ENCODE results near the gene GARS1.

GRCh38 chr7:30635798-30636197 is 41.1 kb downstream of the GARS1 start:
- TF ChIP-seq, protein P1, sequence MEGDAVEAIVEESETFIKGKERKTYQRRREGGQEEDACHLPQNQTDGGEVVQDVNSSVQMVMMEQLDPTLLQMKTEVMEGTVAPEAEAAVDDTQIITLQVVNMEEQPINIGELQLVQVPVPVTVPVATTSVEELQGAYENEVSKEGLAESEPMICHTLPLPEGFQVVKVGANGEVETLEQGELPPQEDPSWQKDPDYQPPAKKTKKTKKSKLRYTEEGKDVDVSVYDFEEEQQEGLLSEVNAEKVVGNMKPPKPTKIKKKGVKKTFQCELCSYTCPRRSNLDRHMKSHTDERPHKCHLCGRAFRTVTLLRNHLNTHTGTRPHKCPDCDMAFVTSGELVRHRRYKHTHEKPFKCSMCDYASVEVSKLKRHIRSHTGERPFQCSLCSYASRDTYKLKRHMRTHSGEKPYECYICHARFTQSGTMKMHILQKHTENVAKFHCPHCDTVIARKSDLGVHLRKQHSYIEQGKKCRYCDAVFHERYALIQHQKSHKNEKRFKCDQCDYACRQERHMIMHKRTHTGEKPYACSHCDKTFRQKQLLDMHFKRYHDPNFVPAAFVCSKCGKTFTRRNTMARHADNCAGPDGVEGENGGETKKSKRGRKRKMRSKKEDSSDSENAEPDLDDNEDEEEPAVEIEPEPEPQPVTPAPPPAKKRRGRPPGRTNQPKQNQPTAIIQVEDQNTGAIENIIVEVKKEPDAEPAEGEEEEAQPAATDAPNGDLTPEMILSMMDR (conservative IDR thresholded peaks at IDR 0.05; ENCODE audit: low read length) = no peak
- TF ChIP-seq EZH2phosphoT487 (IDR thresholded peaks at IDR 0.05; ENCODE audit: borderline replicate concordance) = no peak
